Measurements from ENCODE around the gene MAP1LC3B. TPM values are rescaled to one million over a fixed set of nuclear protein-coding genes. Genes with fewer than 3 reads are reported as not detected.

MAP1LC3B gene
- total RNA-seq, 1 donor from 2014 or later = 39.5 TPM

DNA sequence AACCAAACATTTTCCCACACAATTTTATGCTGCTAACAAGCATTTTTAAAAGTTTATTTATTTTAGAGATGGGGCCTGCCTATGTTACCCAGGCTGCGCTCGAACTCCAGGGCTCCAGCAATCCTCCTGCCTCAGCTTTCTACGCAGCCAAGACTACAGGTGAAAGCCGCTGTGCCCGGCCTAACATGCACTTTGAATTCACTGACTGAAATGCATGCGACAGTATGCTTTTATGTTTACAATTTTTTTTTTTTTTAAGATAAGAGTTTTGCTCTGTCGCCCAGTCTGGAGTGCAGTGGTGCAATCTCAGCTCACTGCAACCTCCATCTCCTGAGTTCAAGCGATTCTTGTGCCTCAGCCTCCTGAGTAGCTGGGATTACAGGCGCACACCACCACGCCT lies 47.8 kb downstream of the MAP1LC3B start:
- H3K4me3 ChIP-seq (ENCODE audit: low read depth, low read length) = no peak overlapping the region
- DNase-seq (ENCODE audit: low read depth) = no peak
- TF ChIP-seq, protein P1, sequence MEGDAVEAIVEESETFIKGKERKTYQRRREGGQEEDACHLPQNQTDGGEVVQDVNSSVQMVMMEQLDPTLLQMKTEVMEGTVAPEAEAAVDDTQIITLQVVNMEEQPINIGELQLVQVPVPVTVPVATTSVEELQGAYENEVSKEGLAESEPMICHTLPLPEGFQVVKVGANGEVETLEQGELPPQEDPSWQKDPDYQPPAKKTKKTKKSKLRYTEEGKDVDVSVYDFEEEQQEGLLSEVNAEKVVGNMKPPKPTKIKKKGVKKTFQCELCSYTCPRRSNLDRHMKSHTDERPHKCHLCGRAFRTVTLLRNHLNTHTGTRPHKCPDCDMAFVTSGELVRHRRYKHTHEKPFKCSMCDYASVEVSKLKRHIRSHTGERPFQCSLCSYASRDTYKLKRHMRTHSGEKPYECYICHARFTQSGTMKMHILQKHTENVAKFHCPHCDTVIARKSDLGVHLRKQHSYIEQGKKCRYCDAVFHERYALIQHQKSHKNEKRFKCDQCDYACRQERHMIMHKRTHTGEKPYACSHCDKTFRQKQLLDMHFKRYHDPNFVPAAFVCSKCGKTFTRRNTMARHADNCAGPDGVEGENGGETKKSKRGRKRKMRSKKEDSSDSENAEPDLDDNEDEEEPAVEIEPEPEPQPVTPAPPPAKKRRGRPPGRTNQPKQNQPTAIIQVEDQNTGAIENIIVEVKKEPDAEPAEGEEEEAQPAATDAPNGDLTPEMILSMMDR (conservative IDR thresholded peaks at IDR 0.05; ENCODE audit: low read depth, low read length) = no peak

DNA sequence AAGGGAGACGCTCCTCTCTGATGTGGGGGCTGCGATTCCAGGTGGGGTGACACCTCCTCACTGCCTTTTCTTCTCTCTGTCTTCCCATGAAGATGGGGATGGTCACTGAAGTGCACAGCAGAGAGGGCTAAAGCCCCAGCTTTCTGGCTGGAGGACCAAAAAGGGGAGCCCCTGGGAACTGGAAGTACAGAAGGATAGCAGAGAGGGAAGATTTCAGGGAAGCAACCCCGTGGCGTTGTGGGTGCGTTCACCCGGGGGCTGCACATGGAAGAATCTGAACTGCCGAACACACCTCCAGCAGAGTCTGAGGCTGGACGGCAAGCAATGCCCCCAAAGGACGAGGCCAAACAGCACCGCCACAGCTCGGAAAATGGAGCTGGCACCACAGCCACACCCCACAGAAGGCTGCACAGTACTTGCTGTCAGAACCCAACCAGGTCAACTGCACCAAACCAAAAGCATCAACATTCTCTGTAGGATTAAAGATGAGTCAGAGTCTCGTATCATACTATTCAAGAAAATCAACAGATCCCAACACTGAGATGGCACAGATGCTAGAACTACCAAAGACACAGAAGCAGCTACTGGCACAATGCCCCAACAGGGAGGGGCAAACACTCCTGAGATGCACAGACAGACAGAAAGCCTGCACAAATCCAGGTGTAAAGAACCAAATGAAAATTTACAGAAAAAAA lies 49.9 kb downstream of the MAP1LC3B start:
- DNase-seq (ENCODE audit: low read depth) = no peak
- no peak overlapping the region for H3K4me3 ChIP-seq (ENCODE audit: low read depth, low read length)
- TF ChIP-seq, protein P1 (conservative IDR thresholded peaks at IDR 0.05; ENCODE audit: low read depth, low read length) = no peak

DNA sequence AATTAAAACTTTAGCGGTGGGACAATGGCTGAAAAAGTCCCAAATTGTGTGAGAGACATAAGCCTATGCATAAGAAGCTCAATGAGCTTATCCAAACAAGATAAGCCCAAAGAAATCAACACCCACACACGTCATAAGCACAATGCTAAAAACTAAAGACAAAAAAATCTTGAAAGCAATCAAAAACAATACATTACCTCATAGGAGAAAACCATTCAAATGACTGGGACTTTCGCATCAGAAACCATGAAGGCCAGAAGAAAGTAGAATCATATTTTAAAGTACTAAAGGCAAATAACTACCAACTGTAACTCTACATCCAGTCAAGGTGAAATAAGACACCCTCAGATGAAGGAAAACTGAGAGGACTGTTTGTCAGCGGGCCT lies 50.4 kb downstream of the MAP1LC3B start:
- TF ChIP-seq, protein P1 (conservative IDR thresholded peaks at IDR 0.05; ENCODE audit: low read depth, low read length) = no peak
- H3K4me3 ChIP-seq (ENCODE audit: low read depth, low read length) = no peak overlapping the region
- no peak for DNase-seq (ENCODE audit: low read depth)

DNA sequence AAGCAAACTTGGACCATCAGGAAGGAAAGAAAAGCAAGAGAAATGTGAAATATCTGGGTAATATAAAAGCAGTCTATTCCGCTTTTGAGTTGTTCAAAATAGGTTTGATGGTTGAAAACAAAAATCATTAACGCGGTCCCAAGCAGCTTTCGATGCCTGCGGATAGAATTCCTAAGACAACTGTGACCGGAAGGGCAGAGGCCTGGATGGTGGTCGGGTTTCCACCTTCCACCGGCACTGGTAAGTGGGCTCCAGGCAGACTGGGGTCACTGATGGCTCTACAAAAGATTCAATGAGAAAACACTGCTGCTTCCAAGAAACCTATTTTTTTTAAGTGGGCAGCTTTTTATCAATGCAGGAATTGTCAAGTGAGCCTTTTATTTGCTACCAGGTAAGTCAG lies 50.9 kb downstream of the MAP1LC3B start:
- no peak overlapping the region for H3K4me3 ChIP-seq (ENCODE audit: low read depth, low read length)
- TF ChIP-seq, protein P1 (conservative IDR thresholded peaks at IDR 0.05; ENCODE audit: low read depth, low read length) = no peak
- DNase-seq (ENCODE audit: low read depth) = no peak

DNA sequence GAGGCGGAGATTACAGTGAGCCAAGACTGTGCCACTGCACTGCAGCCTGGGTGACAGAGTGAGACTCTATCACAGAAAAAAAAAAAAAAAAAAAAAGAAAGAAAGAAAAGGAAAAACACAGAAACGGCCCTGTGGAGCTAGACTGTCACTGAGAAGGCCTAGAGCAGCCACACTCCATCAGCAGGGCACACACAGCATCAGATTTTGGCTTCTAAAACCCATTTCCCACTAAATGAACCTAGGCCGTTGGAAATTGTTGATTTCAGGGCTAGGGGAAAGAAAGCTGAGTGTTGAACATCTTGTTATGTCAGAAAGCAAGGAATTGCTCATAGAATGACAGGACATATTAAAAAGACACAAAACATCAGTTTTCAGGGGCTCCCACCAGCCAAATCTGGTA lies 51.8 kb downstream of the MAP1LC3B start:
- H3K4me3 ChIP-seq (ENCODE audit: low read depth, low read length) = no peak overlapping the region
- DNase-seq (ENCODE audit: low read depth) = no peak
- TF ChIP-seq, protein P1 (conservative IDR thresholded peaks at IDR 0.05; ENCODE audit: low read depth, low read length) = no peak

DNA sequence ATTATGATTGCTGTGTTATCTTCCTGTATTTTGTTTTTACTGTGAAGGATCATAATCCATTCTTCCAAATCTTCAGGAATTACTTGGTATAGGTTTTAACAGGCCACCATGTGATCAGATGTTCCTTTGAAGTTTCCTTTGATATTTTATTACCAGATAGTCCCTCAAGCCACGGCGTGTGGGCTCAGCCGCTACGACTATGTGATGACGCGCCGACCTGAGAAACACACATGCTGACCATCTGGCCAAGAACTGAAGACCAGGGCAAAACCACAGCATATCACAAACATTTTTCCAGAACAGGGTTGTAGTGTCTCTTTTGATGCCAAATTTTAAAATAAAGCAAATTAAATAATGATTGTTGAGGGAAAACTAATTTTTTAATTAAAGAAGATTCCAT lies 53.4 kb downstream of the MAP1LC3B start:
- TF ChIP-seq, protein P1 (conservative IDR thresholded peaks at IDR 0.05; ENCODE audit: low read depth, low read length) = no peak
- DNase-seq (ENCODE audit: low read depth) = no peak
- no peak overlapping the region for H3K4me3 ChIP-seq (ENCODE audit: low read depth, low read length)

DNA sequence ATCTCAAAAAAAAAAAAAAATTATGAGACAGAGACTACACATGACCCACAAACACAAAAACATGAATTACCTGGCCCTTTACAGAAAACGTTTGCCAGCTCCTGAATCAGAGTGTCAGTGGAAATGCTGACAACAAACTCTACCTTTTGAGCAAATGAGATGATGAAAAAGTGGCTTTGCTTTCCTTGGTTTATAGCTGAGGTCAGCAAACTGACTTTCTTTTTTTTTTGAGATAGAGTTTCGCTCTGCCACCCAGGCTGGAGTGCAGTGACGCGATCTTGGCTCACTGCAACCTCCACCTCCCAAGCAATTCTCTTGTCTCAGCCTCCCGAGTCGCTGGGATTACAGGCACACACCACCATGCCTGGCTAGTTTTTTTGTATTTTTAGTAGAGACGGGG lies 54.3 kb downstream of the MAP1LC3B start:
- DNase-seq (ENCODE audit: low read depth) = no peak
- H3K4me3 ChIP-seq (ENCODE audit: low read depth, low read length) = no peak overlapping the region
- TF ChIP-seq, protein P1 (conservative IDR thresholded peaks at IDR 0.05; ENCODE audit: low read depth, low read length) = no peak

Data from epithelial cell of proximal tubule (primary cell).